ENCODE results near the gene C2orf68.
A peak's percentile ranks its signal among the peaks of the same experiment; 100 is the strongest.
"Not testable (repeated sequence)": the region's sequence is repeated elsewhere in the genome, so short reads cannot be mapped to it uniquely, and the experiment has no call there.

C2orf68 gene

GRCh38 chr2:85611705-85612587 lies at the start of gene C2orf68:
TSS of gene C2orf68 (minus strand) at chr2:85612066. CDS start at chr2:85611984, 82 bp downstream.
- peak; percentile 66 for DNase-seq

GRCh38 chr2:85661139-85661858 lies 49.4 kb upstream of the C2orf68 start:
- no peak for DNase-seq

GRCh38 chr2:85660725-85661124 lies 48.9 kb upstream of the C2orf68 start:
- no peak for DNase-seq

GRCh38 chr2:85660301-85660700 lies 48.4 kb upstream of the C2orf68 start:
- not testable (repeated sequence) for DNase-seq

GRCh38 chr2:85659324-85659981 lies 47.6 kb upstream of the C2orf68 start:
- DNase-seq: no peak

GRCh38 chr2:85657399-85657798 lies 45.5 kb upstream of the C2orf68 start:
- not testable (repeated sequence) for DNase-seq

GRCh38 chr2:85656468-85656867 lies 44.6 kb upstream of the C2orf68 start:
- DNase-seq: no peak

GRCh38 chr2:85655961-85656417 lies 44.1 kb upstream of the C2orf68 start:
- peak; percentile 31 for DNase-seq

- no peak for DNase-seq
Measured at GRCh38 chr2:85653996-85654395, 42.1 kb upstream of the C2orf68 start.

GRCh38 chr2:85652056-85652455 lies 40.2 kb upstream of the C2orf68 start:
- no peak for DNase-seq

GRCh38 chr2:85651097-85651496 lies 39.2 kb upstream of the C2orf68 start:
- no peak for DNase-seq

- no peak for DNase-seq
Measured at GRCh38 chr2:85650456-85650855, 38.6 kb upstream of the C2orf68 start.

- DNase-seq: peak; percentile 22
Measured at GRCh38 chr2:85649201-85650190, 37.6 kb upstream of the C2orf68 start.

GRCh38 chr2:85648619-85649018 lies 36.8 kb upstream of the C2orf68 start:
- peak; percentile 33 for DNase-seq

GRCh38 chr2:85647823-85648526 lies 36.1 kb upstream of the C2orf68 start:
- DNase-seq: no peak

- DNase-seq: no peak
Measured at GRCh38 chr2:85646166-85646565, 34.3 kb upstream of the C2orf68 start.

GRCh38 chr2:85644909-85645308 lies 33.0 kb upstream of the C2orf68 start:
- DNase-seq: no peak

- no peak for DNase-seq
Measured at GRCh38 chr2:85642725-85643124, 30.9 kb upstream of the C2orf68 start.

GRCh38 chr2:85635636-85636035 lies 23.8 kb upstream of the C2orf68 start:
- DNase-seq: no peak

GRCh38 chr2:85635011-85635410 lies 23.1 kb upstream of the C2orf68 start:
- DNase-seq: no peak

- DNase-seq: no peak
Measured at GRCh38 chr2:85631316-85631715, 19.4 kb upstream of the C2orf68 start.

Measured in amniotic stem cell (primary cell).